ENCODE results near the gene COPG1.

DNA sequence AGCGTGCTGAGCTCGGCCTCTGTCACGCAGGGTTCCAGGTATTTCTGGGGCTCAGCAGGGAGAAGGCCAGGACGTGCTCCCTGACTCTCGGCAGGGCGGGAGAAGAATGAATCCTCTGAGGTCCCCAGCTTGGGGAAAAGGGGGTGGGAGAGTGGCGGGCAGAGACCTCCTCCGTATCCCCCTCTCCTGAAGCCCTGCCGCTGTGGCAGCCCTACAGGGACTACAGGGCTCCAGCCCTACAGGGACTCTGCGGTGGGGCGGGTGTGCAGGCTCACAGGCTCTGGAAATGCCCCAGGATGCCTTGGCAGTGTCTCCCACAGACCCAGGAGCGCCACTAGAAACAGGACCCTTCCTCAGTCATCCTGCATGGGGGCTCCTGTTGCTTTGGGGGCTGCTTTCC, 75.4 kb downstream of the COPG1 start:
- TF ChIP-seq, protein P1, sequence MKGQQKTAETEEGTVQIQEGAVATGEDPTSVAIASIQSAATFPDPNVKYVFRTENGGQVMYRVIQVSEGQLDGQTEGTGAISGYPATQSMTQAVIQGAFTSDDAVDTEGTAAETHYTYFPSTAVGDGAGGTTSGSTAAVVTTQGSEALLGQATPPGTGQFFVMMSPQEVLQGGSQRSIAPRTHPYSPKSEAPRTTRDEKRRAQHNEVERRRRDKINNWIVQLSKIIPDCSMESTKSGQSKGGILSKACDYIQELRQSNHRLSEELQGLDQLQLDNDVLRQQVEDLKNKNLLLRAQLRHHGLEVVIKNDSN (CRISPR knock-in tag; IDR thresholded peaks at IDR 0.05), result no peak
- TF ChIP-seq CBX1 (IDR thresholded peaks at IDR 0.05; ENCODE audit: low read depth), result no peak
- TF ChIP-seq, protein P2, sequence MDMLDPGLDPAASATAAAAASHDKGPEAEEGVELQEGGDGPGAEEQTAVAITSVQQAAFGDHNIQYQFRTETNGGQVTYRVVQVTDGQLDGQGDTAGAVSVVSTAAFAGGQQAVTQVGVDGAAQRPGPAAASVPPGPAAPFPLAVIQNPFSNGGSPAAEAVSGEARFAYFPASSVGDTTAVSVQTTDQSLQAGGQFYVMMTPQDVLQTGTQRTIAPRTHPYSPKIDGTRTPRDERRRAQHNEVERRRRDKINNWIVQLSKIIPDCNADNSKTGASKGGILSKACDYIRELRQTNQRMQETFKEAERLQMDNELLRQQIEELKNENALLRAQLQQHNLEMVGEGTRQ (CRISPR knock-in tag; IDR thresholded peaks at IDR 0.05), result no peak
- TF ChIP-seq FOXA1 (IDR thresholded peaks at IDR 0.05; ENCODE audit: borderline replicate concordance), result no peak
- TF ChIP-seq, protein P3, sequence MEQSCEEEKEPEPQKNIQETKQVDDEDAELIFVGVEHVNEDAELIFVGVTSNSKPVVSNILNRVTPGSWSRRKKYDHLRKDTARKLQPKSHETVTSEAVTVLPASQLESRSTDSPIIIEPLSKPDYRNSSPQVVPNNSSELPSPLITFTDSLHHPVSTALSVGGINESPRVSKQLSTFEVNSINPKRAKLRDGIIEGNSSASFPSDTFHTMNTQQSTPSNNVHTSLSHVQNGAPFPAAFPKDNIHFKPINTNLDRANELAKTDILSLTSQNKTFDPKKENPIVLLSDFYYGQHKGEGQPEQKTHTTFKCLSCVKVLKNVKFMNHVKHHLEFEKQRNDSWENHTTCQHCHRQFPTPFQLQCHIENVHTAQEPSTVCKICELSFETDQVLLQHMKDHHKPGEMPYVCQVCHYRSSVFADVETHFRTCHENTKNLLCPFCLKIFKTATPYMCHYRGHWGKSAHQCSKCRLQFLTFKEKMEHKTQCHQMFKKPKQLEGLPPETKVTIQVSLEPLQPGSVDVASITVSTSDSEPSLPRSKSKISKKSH (CRISPR knock-in tag; IDR thresholded peaks at IDR 0.05), result no peak
- TF ChIP-seq, protein P4, sequence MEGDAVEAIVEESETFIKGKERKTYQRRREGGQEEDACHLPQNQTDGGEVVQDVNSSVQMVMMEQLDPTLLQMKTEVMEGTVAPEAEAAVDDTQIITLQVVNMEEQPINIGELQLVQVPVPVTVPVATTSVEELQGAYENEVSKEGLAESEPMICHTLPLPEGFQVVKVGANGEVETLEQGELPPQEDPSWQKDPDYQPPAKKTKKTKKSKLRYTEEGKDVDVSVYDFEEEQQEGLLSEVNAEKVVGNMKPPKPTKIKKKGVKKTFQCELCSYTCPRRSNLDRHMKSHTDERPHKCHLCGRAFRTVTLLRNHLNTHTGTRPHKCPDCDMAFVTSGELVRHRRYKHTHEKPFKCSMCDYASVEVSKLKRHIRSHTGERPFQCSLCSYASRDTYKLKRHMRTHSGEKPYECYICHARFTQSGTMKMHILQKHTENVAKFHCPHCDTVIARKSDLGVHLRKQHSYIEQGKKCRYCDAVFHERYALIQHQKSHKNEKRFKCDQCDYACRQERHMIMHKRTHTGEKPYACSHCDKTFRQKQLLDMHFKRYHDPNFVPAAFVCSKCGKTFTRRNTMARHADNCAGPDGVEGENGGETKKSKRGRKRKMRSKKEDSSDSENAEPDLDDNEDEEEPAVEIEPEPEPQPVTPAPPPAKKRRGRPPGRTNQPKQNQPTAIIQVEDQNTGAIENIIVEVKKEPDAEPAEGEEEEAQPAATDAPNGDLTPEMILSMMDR (IDR thresholded peaks at IDR 0.05 in 2 of 3, conservative IDR thresholded peaks at IDR 0.05 in 1 of 3; ENCODE audit: insufficient read depth in 2 of 3, low read depth in 1 of 3, low read length in 3 of 3), result no peak
- TF ChIP-seq MTA1 (IDR thresholded peaks at IDR 0.05; ENCODE audit: borderline replicate concordance), result no peak
- no peak for TF ChIP-seq EGR1 (conservative IDR thresholded peaks at IDR 0.05)
- TF ChIP-seq PHF20 (IDR thresholded peaks at IDR 0.05; ENCODE audit: partially characterized antibody), result no peak

Data from K562 (cell line).